K562 (cell line): ENCODE measurements around the gene LPIN3. TPM values are rescaled to one million over a fixed set of nuclear protein-coding genes. Genes with fewer than 3 reads are reported as not detected.

Experiments used
- CBFA2T3 ChIP-seq: fragments of 450-650 bp; IDR thresholded peaks from 2 replicates; pipeline ENCODE4 v1.6.1; 2017
- CHD4 ChIP-seq: fragments of 200-600 bp; sonication (generic); IDR thresholded peaks from 3 replicates; pipeline ENCODE4 v1.6.1; 2012; ENCODE audit warnings: low read depth, mild to moderate bottlenecking, mixed read lengths, low read length, inconsistent platforms; ENCODE audit not compliant: insufficient read depth, insufficient replicate concordance, poor library complexity, severe bottlenecking
- DNMT1 ChIP-seq: fragments of 450-650 bp; IDR thresholded peaks from 2 replicates; pipeline ENCODE4 v1.6.1; 2016; ENCODE audit warnings: antibody characterized with exemption, mild to moderate bottlenecking
- EGR1 ChIP-seq: fragments of 450-650 bp; conservative IDR thresholded peaks from 2 replicates; pipeline ENCODE4 v1.6.1; 2017; ENCODE audit warnings: mild to moderate bottlenecking
- FOXK2 ChIP-seq, 2 experiments: fragments of 450-650 bp; IDR thresholded peaks in 1 of 2; conservative IDR thresholded peaks in 1 of 2; 2 replicates each; pipeline ENCODE4 v1.6.1; 2016; ENCODE audit warnings: low read depth in 2 of 2, mild to moderate bottlenecking in 1 of 2
- HSF4 ChIP-seq: fragments of 250-450 bp; sonication (Bioruptor Pico); IDR thresholded peaks from 2 replicates; pipeline ENCODE4 v2.1.2; 2022; ENCODE audit warnings: mild to moderate bottlenecking, moderate library complexity, borderline replicate concordance
- MEIS2 ChIP-seq: fragments of 450-650 bp; IDR thresholded peaks from 2 replicates; pipeline ENCODE4 v1.6.1; 2014; ENCODE audit warnings: mild to moderate bottlenecking; ENCODE audit not compliant: partially characterized antibody
- NR2C2 ChIP-seq, 2 experiments: fragments of 200-800 bp in 1 of 2; sonication (Bioruptor generic) in 1 of 2; sonication (generic) in 1 of 2; formaldehyde crosslinking in 1 of 2; IDR thresholded peaks; 2 replicates each; pipeline versions ENCODE4 v1.6.1 to v1.8.0; 2016 to 2022; ENCODE audit warnings: mild to moderate bottlenecking in 1 of 2, missing compliant biosample characterization in 1 of 2, missing genetic modification characterization in 1 of 2, missing genetic modification reagents in 1 of 2
- PHF8 ChIP-seq: fragments of 200-600 bp; sonication (generic); IDR thresholded peaks from 2 replicates; pipeline ENCODE4 v1.6.1; 2012; ENCODE audit warnings: mixed run types, mild to moderate bottlenecking, inconsistent platforms, low read length, moderate library complexity, borderline replicate concordance
- POLR3A ChIP-seq: IDR thresholded peaks from 2 replicates; pipeline ENCODE4 v1.6.1; 2011; ENCODE audit warnings: borderline replicate concordance, mild to moderate bottlenecking, moderate library complexity; ENCODE audit not compliant: insufficient read length, insufficient read depth; ENCODE audit errors: extremely low read depth
- PURB ChIP-seq: sonication (generic); formaldehyde crosslinking; IDR thresholded peaks from 2 replicates; pipeline ENCODE4 v1.9.0; 2021; ENCODE audit warnings: low read depth, mild to moderate bottlenecking, missing genetic modification reagents
- RBBP5 ChIP-seq: fragments of 200-600 bp; sonication (generic); IDR thresholded peaks from 2 replicates; pipeline ENCODE4 v1.6.1; 2012; ENCODE audit warnings: borderline replicate concordance, mild to moderate bottlenecking, low read length, control low read depth, inconsistent platforms; ENCODE audit not compliant: insufficient read depth, poor library complexity, severe bottlenecking
- TCF3 ChIP-seq: sonication (generic); formaldehyde crosslinking; IDR thresholded peaks from 2 replicates; pipeline ENCODE4 v1.4.0; 2020; ENCODE audit warnings: mild to moderate bottlenecking, missing genetic modification reagents
- ZNF263 ChIP-seq: sonication (generic); formaldehyde crosslinking; IDR thresholded peaks from 2 replicates; pipeline ENCODE4 v1.8.0; 2022; ENCODE audit warnings: mild to moderate bottlenecking, missing genetic modification reagents, borderline replicate concordance
- ZNF311 ChIP-seq: fragments of 250-450 bp; sonication (Bioruptor Pico); IDR thresholded peaks from 2 replicates; pipeline ENCODE4 v1.4.0; 2020; ENCODE audit warnings: mild to moderate bottlenecking, moderate library complexity
- ZNF398 ChIP-seq: fragments of 250-450 bp; sonication (Bioruptor Pico); IDR thresholded peaks from 2 replicates; pipeline ENCODE4 v1.8.0; 2021; ENCODE audit warnings: moderate library complexity, mild to moderate bottlenecking, inconsistent platforms
- polyA plus RNA-seq, 8 experiments: library from polyadenylated mRNA; depleted of rRNA in 4 of 8; stranded (reverse) in 5 of 8; unstranded in 3 of 8; fragments of >200 nt; fragmentation: Nextera tagmentation in 2 of 8; fragmentation: Illumina TruSeq in 1 of 8; extraction: Ambion mirVana in 2 of 8; extraction: Trizol in 1 of 8; gene quantifications; 2 replicates each; pipeline versions ENCODE4 v1.2.1 to v1.2.3, GENCODE V29; 2011 to 2014; ENCODE audit warnings: inconsistent platforms in 1 of 8, missing spikeins in 1 of 8
- total RNA-seq, 7 experiments: library from RNA; depleted of rRNA in 6 of 7; stranded (reverse); fragments of >200 nt in 6 of 7; fragmentation: Illumina TruSeq in 2 of 7; extraction: Trizol in 2 of 7; gene quantifications; 2 replicates each; pipeline versions ENCODE4 v1.2.1 to v1.2.3, GENCODE V29; 2011 to 2021; ENCODE audit warnings: low replicate concordance in 1 of 7
- TF ChIP-seq, protein P1 (sequence below): fragments of 250-450 bp; sonication (Bioruptor Pico); IDR thresholded peaks from 2 replicates; pipeline ENCODE4 v1.8.0; 2022; ENCODE audit warnings: inconsistent platforms
- TF ChIP-seq, protein P2 (sequence below), 3 experiments: fragments of 200-800 bp in 1 of 3; fragments of 250-450 bp in 1 of 3; fragments of 450-650 bp in 1 of 3; sonication (Bioruptor Pico) in 1 of 3; sonication (Bioruptor generic) in 1 of 3; formaldehyde crosslinking in 1 of 3; IDR thresholded peaks; 2 replicates each; pipeline versions ENCODE4 v1.6.1 to v1.8.0; 2016 to 2022; ENCODE audit warnings: mild to moderate bottlenecking in 2 of 3, missing genetic modification characterization in 2 of 3, missing compliant biosample characterization in 1 of 3, moderate library complexity in 1 of 3

The LPIN3 gene
- total and polyA plus RNA-seq, 9 of the 15 experiments (the other 6 are each of a cell fraction or from before 2014, with no cell fraction given) = 2.2 to 10.4 (median 5.9) TPM

- TF ChIP-seq ZNF398 (CRISPR knock-in tag) (no peak), ZNF311 (CRISPR knock-in tag) (no peak), PHF8 (peak; percentile 16; the same call in 1 of the 2 replicates), EGR1 (peak; percentile 56), DNMT1 (no peak), ZNF263 (CRISPR knock-in tag) (peak; percentile 74), HSF4 (no peak), CBFA2T3 (no peak), RBBP5 (peak; percentile 6), FOXK2 (conservative IDR thresholded peaks at IDR 0.05 in 1 of 2, IDR thresholded peaks at IDR 0.05 in 1 of 2; ENCODE audit: low read depth in 2 of 2) (no peak), POLR3A (no peak), TCF3 (CRISPR knock-in tag) (no peak), PURB (no peak), NR2C2 (CRISPR knock-in tag; IDR thresholded peaks at IDR 0.05) (no peak), NR2C2 (tag; IDR thresholded peaks at IDR 0.05) (no peak), CHD4 (no peak), MEIS2 (peak; percentile 80)
- TF ChIP-seq, protein P1, sequence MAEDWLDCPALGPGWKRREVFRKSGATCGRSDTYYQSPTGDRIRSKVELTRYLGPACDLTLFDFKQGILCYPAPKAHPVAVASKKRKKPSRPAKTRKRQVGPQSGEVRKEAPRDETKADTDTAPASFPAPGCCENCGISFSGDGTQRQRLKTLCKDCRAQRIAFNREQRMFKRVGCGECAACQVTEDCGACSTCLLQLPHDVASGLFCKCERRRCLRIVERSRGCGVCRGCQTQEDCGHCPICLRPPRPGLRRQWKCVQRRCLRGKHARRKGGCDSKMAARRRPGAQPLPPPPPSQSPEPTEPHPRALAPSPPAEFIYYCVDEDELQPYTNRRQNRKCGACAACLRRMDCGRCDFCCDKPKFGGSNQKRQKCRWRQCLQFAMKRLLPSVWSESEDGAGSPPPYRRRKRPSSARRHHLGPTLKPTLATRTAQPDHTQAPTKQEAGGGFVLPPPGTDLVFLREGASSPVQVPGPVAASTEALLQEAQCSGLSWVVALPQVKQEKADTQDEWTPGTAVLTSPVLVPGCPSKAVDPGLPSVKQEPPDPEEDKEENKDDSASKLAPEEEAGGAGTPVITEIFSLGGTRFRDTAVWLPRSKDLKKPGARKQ (CRISPR knock-in tag) = no peak
- TF ChIP-seq, protein P2, sequence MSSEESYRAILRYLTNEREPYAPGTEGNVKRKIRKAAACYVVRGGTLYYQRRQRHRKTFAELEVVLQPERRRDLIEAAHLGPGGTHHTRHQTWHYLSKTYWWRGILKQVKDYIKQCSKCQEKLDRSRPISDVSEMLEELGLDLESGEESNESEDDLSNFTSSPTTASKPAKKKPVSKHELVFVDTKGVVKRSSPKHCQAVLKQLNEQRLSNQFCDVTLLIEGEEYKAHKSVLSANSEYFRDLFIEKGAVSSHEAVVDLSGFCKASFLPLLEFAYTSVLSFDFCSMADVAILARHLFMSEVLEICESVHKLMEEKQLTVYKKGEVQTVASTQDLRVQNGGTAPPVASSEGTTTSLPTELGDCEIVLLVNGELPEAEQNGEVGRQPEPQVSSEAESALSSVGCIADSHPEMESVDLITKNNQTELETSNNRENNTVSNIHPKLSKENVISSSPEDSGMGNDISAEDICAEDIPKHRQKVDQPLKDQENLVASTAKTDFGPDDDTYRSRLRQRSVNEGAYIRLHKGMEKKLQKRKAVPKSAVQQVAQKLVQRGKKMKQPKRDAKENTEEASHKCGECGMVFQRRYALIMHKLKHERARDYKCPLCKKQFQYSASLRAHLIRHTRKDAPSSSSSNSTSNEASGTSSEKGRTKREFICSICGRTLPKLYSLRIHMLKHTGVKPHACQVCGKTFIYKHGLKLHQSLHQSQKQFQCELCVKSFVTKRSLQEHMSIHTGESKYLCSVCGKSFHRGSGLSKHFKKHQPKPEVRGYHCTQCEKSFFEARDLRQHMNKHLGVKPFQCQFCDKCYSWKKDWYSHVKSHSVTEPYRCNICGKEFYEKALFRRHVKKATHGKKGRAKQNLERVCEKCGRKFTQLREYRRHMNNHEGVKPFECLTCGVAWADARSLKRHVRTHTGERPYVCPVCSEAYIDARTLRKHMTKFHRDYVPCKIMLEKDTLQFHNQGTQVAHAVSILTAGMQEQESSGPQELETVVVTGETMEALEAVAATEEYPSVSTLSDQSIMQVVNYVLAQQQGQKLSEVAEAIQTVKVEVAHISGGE (CRISPR knock-in tag; IDR thresholded peaks at IDR 0.05) = 0 out of 6 replicates have a peak, but pooled peaks of 1 of the 3 experiments have one; percentile 16
These were observed 22.9 kb upstream of the LPIN3 start, which contains the start of gene ZHX3 (continued) for GRCh38 chr20:41317546-41318270.
